G401 (cell line): ENCODE results near the gene TCF7L2. TPM values are rescaled to one million over a fixed set of nuclear protein-coding genes. Genes with fewer than 3 reads are reported as not detected.

Experiments used
- DNase-seq: peaks from one replicate; pipeline ENCODE4 v3.0.0-alpha.2; 2015; ENCODE audit warnings: low spot score
- in situ Hi-C: cut with HindIII; loops from 2 replicates; pipeline ENCODE4 v1.10.0; 2016; ENCODE audit warnings: low sequenced_read_pairs, mixed read lengths
- total RNA-seq: library from RNA; depleted of rRNA; stranded (reverse); fragments of >200 nt; shearing (Covaris generic); gene quantifications from 2 replicates; pipeline ENCODE4 v1.2.3, GENCODE V29; 2014

Gene TCF7L2
- total RNA-seq, 1 experiment from 2014 or later, result 0.88 TPM

GRCh38 chr10:113176652-113177155 lies 226.7 kb downstream of the TCF7L2 start:
- in situ Hi-C loops, result no loop called here
- DNase-seq, result no peak

GRCh38 chr10:113177156-113177935 lies 227.3 kb downstream of the TCF7L2 start:
- DNase-seq, result peak; percentile 4
- in situ Hi-C loops, result no loop called here

GRCh38 chr10:113177936-113178335 lies 227.9 kb downstream of the TCF7L2 start:
- DNase-seq, result no peak
- in situ Hi-C loops, result no loop called here

- DNase-seq, result no peak
- in situ Hi-C loops, result no loop called here
Measured at GRCh38 chr10:113178771-113179170, 228.7 kb downstream of the TCF7L2 start.

- in situ Hi-C loops, result no loop called here
- DNase-seq, result no peak
Measured at GRCh38 chr10:113179265-113179664, 229.2 kb downstream of the TCF7L2 start.

- DNase-seq, result no peak
- in situ Hi-C loops, result no loop called here
Measured at GRCh38 chr10:113179966-113180365, 229.9 kb downstream of the TCF7L2 start.

- no peak for DNase-seq
- in situ Hi-C loops, result no loop called here
Measured at GRCh38 chr10:113180401-113181154, 230.5 kb downstream of the TCF7L2 start.

GRCh38 chr10:113182154-113182553 lies 232.1 kb downstream of the TCF7L2 start:
- in situ Hi-C loops, result no loop called here
- DNase-seq, result no peak

- in situ Hi-C loops, result no loop called here
- peak; percentile 12 for DNase-seq
Measured at GRCh38 chr10:113183573-113183972, 233.5 kb downstream of the TCF7L2 start.

- peak; percentile 35 for DNase-seq
- in situ Hi-C loops, result no loop called here
Measured at GRCh38 chr10:113187063-113187777, 237.2 kb downstream of the TCF7L2 start.

GRCh38 chr10:113199459-113199858 lies 249.4 kb downstream of the TCF7L2 start:
- DNase-seq, result no peak
- in situ Hi-C loops, result no loop called here

- no peak for DNase-seq
- in situ Hi-C loops, result no loop called here
Measured at GRCh38 chr10:113202011-113202410, 252.0 kb downstream of the TCF7L2 start.

GRCh38 chr10:113207924-113208323 lies 257.9 kb downstream of the TCF7L2 start:
- in situ Hi-C loops, result no loop called here
- no peak for DNase-seq

GRCh38 chr10:113213035-113213434 lies 263.0 kb downstream of the TCF7L2 start:
- in situ Hi-C loops, result no loop called here
- DNase-seq, result no peak

- no peak for DNase-seq
- in situ Hi-C loops, result no loop called here
Measured at GRCh38 chr10:113214331-113214730, 264.3 kb downstream of the TCF7L2 start.

GRCh38 chr10:113216102-113216501 lies 266.1 kb downstream of the TCF7L2 start:
- in situ Hi-C loops, result no loop called here
- no peak for DNase-seq
